ENCODE measurements around the gene PLEKHG7. TPM values are rescaled to one million over a fixed set of nuclear protein-coding genes. Genes with fewer than 3 reads are reported as not detected.

Gene PLEKHG7
- total and polyA plus RNA-seq, 2 of the 8 experiments (the other 6 are each of a cell fraction or from before 2014, with no cell fraction given) = not detected

DNA sequence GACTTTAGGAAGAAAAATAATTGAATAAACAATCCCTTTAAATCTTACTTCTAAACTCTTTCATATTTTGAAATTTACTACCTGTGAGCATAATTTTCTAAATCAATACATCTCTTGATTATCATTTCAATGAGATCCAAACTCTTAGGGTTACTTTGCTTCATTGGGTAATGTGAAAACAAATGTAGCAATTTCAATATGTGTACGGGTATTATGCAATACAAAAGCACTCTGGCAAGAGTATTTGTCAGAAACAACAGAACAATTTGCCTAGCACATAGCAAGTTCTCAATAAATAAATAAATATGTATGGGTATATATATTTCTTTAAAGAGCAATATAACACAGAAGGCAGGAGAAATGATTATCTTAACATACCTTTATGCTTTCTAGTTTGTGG is 77.1 kb downstream of the PLEKHG7 start (continued):
- TF ChIP-seq JUND (IDR thresholded peaks at IDR 0.05; ENCODE audit: low read length) = no peak

Measured in H1 (cell line).